ENCODE data around the gene ADAM10. TPM values are rescaled to one million over a fixed set of nuclear protein-coding genes. Genes with fewer than 3 reads are reported as not detected.

Gene ADAM10
- total RNA-seq, 1 donor: 98.9 TPM

DNA sequence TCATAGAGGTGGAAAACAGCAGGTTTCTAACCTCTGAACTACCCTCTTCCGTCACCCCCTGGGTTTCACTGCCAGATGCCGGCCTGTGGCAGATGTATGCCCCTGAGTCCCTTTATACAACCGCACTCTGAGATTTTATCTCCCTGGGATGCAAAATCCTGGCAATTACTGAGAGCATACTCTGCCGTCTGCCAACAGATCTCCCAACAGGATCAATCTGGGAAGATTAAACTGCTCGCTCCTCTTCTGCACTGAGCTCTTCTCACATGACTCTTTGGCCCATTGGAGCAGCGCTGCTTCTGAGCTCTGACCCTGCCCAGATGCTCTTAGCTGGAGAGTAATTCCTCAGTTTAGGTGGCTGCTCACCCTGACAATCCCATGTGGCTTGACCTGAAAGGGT is 184.5 kb downstream of the ADAM10 start:
- DNase-seq (ENCODE audit: low read depth): no peak
- TF ChIP-seq, protein P1, sequence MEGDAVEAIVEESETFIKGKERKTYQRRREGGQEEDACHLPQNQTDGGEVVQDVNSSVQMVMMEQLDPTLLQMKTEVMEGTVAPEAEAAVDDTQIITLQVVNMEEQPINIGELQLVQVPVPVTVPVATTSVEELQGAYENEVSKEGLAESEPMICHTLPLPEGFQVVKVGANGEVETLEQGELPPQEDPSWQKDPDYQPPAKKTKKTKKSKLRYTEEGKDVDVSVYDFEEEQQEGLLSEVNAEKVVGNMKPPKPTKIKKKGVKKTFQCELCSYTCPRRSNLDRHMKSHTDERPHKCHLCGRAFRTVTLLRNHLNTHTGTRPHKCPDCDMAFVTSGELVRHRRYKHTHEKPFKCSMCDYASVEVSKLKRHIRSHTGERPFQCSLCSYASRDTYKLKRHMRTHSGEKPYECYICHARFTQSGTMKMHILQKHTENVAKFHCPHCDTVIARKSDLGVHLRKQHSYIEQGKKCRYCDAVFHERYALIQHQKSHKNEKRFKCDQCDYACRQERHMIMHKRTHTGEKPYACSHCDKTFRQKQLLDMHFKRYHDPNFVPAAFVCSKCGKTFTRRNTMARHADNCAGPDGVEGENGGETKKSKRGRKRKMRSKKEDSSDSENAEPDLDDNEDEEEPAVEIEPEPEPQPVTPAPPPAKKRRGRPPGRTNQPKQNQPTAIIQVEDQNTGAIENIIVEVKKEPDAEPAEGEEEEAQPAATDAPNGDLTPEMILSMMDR (IDR thresholded peaks at IDR 0.05; ENCODE audit: insufficient read depth, low read length): no peak
- no peak overlapping the region for H3K4me3 ChIP-seq (ENCODE audit: low read depth, low read length)

DNA sequence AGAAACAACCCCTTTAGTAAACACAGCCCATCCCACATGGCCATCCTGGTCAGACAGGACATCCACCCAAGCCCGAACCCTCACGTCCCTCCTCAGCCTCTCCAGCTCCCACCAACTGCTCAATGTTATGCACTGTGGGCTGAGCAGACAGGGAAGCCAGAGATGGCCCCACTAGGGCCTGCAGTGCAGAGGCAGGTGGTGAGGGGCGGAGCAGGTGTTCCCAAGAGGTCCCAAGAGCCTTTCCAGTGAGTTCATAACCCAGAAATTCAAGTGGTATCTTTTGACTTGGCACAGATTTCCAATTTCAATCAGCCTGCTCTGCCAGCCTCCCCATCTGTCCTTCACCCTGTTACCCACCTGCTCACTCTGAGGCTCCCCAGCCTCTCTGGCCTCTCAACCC is 187.4 kb downstream of the ADAM10 start:
- no peak for DNase-seq (ENCODE audit: low read depth)
- no peak overlapping the region for H3K4me3 ChIP-seq (ENCODE audit: low read depth, low read length)
- TF ChIP-seq, protein P1 (IDR thresholded peaks at IDR 0.05; ENCODE audit: insufficient read depth, low read length): no peak

DNA sequence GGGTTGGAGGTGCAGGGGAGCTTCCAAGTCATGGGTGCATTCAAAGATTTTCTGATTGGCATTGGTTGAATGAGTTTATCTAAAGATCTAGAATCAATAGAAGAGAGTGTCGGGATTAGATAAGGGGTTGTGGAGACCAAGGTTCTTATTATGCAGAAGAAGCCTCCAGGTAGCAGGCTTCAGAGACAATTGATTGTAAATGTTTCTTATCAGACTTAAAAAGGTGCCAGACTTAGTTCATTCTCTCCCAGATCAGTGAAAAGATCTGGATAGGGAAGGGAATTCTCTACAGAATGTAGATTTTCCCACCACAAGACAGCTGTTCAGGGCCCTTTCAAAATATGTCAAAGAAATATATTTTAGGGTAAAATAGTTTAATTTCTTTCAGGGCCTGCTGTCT is 188.2 kb downstream of the ADAM10 start:
- TF ChIP-seq, protein P1 (IDR thresholded peaks at IDR 0.05; ENCODE audit: insufficient read depth, low read length): no peak
- no peak for DNase-seq (ENCODE audit: low read depth)
- no peak overlapping the region for H3K4me3 ChIP-seq (ENCODE audit: low read depth, low read length)

DNA sequence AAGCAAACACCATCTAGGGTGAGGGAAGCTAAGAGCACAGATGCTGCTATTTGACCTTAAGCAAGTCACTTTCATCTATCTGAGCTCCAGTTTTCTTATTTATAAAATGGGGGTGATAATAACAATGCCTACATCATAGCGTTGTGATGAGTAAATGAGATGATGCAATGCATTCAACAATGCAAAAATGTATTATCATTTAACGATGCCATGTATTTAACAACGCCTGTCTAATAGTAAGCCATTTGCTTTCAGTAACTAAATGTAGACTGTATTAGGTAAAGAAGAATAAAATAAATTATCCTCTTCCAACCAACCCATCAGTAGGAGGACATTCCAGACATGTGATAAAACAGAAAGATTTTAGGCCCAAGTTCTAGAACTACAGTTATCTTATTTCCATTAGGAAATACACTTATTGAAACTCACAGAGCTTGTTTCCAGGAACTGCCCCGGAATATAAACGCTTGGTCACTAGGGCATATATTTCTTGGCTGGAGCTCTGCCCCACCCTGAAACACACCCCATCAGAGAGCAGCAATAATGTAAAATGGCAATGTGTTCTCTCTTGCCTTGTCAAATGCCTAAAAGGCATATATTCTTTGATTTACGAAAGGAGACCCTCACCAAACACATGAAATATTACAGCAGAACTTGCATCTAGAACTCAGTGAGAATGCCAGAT is 189.5 kb downstream of the ADAM10 start:
- TF ChIP-seq, protein P1 (IDR thresholded peaks at IDR 0.05; ENCODE audit: insufficient read depth, low read length): no peak
- H3K4me3 ChIP-seq (ENCODE audit: low read depth, low read length): no peak overlapping the region
- DNase-seq (ENCODE audit: low read depth): peak; percentile 27

DNA sequence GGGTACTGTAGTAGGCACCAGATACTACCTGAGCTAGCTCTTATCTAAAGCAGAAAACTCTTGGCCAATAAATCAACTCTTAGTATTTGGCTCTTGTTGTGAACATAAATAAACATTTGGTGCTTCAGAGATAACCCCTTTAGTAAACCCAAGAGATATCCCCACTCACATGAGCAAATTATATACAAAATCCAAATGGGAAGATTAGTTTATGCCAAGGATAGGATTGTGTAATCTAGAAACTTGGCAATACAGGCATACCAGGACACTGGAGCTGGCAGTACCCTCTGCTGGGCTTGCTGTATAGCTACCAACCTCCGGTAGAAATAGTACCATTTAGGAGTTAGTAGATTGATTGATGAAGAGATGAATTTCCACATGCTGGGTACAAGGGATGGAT is 190.7 kb downstream of the ADAM10 start:
- peak; percentile 30 for DNase-seq (ENCODE audit: low read depth)
- TF ChIP-seq, protein P1 (IDR thresholded peaks at IDR 0.05; ENCODE audit: insufficient read depth, low read length): no peak
- no peak overlapping the region for H3K4me3 ChIP-seq (ENCODE audit: low read depth, low read length)

DNA sequence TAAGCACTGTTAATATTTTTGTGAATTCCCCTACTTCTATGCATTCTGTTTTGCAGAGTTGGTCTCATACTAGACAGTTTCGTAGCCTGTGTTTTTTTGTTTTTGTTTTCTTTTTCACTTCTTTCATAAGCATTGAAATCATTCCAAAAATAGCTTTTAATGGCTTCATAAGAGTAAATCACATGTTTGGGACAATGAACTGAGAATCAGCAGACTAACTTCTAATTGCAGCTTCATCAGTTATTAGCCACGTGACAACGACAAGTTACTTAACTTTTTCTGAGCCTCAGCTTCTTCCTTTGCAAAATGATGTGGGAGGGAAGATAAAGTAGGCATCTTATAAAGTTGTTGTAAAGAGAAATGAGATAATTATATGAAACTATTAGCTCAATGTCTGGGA is 193.0 kb downstream of the ADAM10 start:
- DNase-seq (ENCODE audit: low read depth): no peak
- TF ChIP-seq, protein P1 (IDR thresholded peaks at IDR 0.05; ENCODE audit: insufficient read depth, low read length): no peak
- H3K4me3 ChIP-seq (ENCODE audit: low read depth, low read length): no peak overlapping the region

DNA sequence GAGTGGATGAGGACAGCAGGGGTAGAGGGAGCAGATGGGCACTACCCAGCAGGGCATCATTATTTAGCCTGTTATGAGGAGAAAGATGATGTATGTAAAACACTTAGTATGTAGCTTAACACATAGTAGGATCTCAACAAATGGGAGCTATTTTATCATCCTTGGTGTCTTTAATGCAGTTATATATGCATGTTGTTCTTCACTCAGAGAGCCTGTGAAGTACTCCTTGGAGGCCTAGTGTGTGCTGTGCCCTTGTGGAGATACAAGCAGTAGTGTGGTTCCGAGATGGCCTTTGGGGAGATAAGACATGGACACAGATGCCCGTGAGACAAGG is 193.5 kb downstream of the ADAM10 start:
- no peak for DNase-seq (ENCODE audit: low read depth)
- TF ChIP-seq, protein P1 (IDR thresholded peaks at IDR 0.05; ENCODE audit: insufficient read depth, low read length): no peak
- no peak overlapping the region for H3K4me3 ChIP-seq (ENCODE audit: low read depth, low read length)
